Common myeloid progenitor, CD34-positive (primary cell): ENCODE results near the gene LILRB5.
A peak's percentile ranks its signal among the peaks of the same experiment; 100 is the strongest.
"Not testable (repeated sequence)": the region's sequence is repeated elsewhere in the genome, so short reads cannot be mapped to it uniquely, and the experiment has no call there.

ENCODE experiments used
- CTCF ChIA-PET: fragments of 350-600 bp; sonication (Branson Sonifier 250); formaldehyde crosslinking; loops from one replicate; lab custom pipeline; 2021; ENCODE audit warnings: antibody characterized with exemption; lab: Charles Lee
- POLR2A ChIA-PET: fragments of 350-600 bp; sonication (Branson Sonifier 250); formaldehyde crosslinking; loops from one replicate; lab custom pipeline; 2021; ENCODE audit warnings: antibody characterized with exemption; lab: Charles Lee
- DNase-seq, 3 donors: peaks; one replicate each; pipeline versions ENCODE4 v3.0.0 to v3.0.0-alpha.2; 2013
- H3K27ac ChIP-seq, 2 experiments: 1 replicate in 1 of 2; 2 replicates in 1 of 2; pipeline ENCODE4 v1.7.0; 2013; ENCODE audit warnings: inconsistent platforms in 2 of 2, low read length in 2 of 2, mild to moderate bottlenecking in 2 of 2, low read depth in 1 of 2, moderate library complexity in 1 of 2; ENCODE audit not compliant: severe bottlenecking in 2 of 2, insufficient read depth in 1 of 2, poor library complexity in 1 of 2
- H3K27me3 ChIP-seq, 5 experiments: replicated peaks in 2 of 5; 1 replicate in 3 of 5; 2 replicates in 2 of 5; pipeline versions ENCODE4 v1.6.1 to v1.7.0; 2013; ENCODE audit warnings: low read length in 4 of 5, mild to moderate bottlenecking in 2 of 5, moderate library complexity in 2 of 5, inconsistent platforms in 1 of 5; ENCODE audit not compliant: insufficient read depth in 5 of 5, control insufficient read depth in 4 of 5
- H3K36me3 ChIP-seq, 4 experiments: 1 replicate in 2 of 4; 2 replicates in 2 of 4; pipeline versions ENCODE4 v1.6.1 to v1.7.0; 2013; ENCODE audit warnings: low read length in 3 of 4, control low read depth in 1 of 4, mild to moderate bottlenecking in 1 of 4; ENCODE audit not compliant: control insufficient read depth in 4 of 4, insufficient read depth in 4 of 4
- H3K4me1 ChIP-seq, 4 experiments: 1 replicate in 3 of 4; 2 replicates in 1 of 4; pipeline versions ENCODE4 v1.6.1 to v1.7.1; 2013; ENCODE audit warnings: low read length in 3 of 4, mild to moderate bottlenecking in 3 of 4, control low read depth in 1 of 4, inconsistent platforms in 1 of 4, moderate library complexity in 1 of 4; ENCODE audit not compliant: control insufficient read depth in 4 of 4, insufficient read depth in 4 of 4; ENCODE audit errors: control extremely low read depth in 1 of 4
- H3K4me3 ChIP-seq, 7 experiments: 1 replicate in 4 of 7; 2 replicates in 3 of 7; pipeline versions ENCODE4 v1.5.1 to v1.7.0; 2013; ENCODE audit warnings: mild to moderate bottlenecking in 7 of 7, low read length in 6 of 7, moderate library complexity in 6 of 7, inconsistent platforms in 2 of 7, low read depth in 2 of 7, control low read depth in 1 of 7; ENCODE audit not compliant: insufficient read depth in 4 of 7, control insufficient read depth in 1 of 7; ENCODE audit errors: extremely low read depth in 1 of 7
- H3K9me3 ChIP-seq, 5 experiments: 1 replicate in 4 of 5; 2 replicates in 1 of 5; pipeline versions ENCODE4 v1.6.1 to v1.7.1; 2013; ENCODE audit warnings: low read length in 4 of 5, mild to moderate bottlenecking in 2 of 5, inconsistent platforms in 1 of 5, low read depth in 1 of 5, moderate library complexity in 1 of 5; ENCODE audit not compliant: control insufficient read depth in 4 of 5, insufficient read depth in 2 of 5; ENCODE audit errors: control extremely low read depth in 1 of 5
- WGBS: methylation state at CpG from one replicate; pipeline ENCODE4 v1.1.5; 2013; ENCODE audit not compliant: insufficient coverage; 5-methylcytosine and 5-hydroxymethylcytosine counted together

Gene LILRB5

DNA sequence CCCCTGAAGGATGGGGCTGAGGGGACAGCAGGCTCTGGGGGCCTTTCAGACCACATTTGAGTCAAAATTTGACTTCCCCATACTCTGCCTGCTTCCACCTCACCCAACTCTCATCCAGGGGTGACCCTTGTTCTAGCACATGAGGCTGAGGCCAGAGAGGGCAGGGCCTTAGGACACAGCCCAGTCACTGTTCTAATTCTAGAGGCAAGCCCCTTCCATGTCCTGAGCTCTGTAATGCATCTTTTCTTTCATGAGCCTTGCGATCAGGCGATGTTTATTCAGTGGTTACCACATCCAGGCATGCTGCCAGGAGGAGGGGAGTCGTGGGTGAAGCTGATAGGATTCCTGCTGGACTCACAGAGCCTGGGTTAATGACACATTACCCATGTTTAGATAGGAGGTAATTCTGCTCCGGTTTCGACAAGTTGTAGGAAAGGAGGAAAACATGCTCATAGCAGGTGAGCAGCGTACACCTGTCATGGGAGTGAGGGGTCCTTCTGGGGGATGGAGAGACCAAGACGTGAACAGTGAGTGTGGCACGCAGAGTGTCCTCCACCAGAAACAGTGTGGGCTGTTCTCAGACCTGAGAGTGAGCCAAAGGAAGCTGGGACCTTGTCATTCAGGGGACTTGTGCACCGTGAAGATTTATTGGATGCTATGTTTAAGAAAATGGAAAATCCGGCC, 47.1 kb downstream of the LILRB5 start:
- peaks cover 22 to 79% (median 67%) of the 10 kb centered on the region in 4 experiments for H3K4me1 ChIP-seq
- 8% methylated on average over 10 of the region's 10 CpGs for whole genome bisulfite sequencing
- peak; percentile 90 to 95 (median 93) for DNase-seq
- H3K27me3 ChIP-seq = no peaks in the 10 kb centered on the region
- H3K27ac ChIP-seq = peak overlapping the region; percentile 85 to 86
- ChIA-PET POLR2A (interaction anchor here (0.5 to 5.2 kb wide), 6 partner anchors 9 to 397 kb away, joined by 3 to 95 read pairs (median 4); partner anchors contain the start of genes LENG1, LILRB3, MBOAT7 and RPS9), CTCF (interaction anchor here (1.0 to 3.3 kb wide), 6 partner anchors 10 to 42 kb away, joined by 3 to 18 read pairs (median 9); partner anchors contain the start of genes MBOAT7, RPS9 and TSEN34)
- H3K4me3 ChIP-seq = peak overlapping the region in 5 of 7 experiments; percentile 13 to 57 (median 21)
- H3K9me3 ChIP-seq = no peaks in the 10 kb centered on the region
- H3K36me3 ChIP-seq = peaks cover 3 to 27% (median 15%) of the 10 kb centered on the region in 4 experiments

DNA sequence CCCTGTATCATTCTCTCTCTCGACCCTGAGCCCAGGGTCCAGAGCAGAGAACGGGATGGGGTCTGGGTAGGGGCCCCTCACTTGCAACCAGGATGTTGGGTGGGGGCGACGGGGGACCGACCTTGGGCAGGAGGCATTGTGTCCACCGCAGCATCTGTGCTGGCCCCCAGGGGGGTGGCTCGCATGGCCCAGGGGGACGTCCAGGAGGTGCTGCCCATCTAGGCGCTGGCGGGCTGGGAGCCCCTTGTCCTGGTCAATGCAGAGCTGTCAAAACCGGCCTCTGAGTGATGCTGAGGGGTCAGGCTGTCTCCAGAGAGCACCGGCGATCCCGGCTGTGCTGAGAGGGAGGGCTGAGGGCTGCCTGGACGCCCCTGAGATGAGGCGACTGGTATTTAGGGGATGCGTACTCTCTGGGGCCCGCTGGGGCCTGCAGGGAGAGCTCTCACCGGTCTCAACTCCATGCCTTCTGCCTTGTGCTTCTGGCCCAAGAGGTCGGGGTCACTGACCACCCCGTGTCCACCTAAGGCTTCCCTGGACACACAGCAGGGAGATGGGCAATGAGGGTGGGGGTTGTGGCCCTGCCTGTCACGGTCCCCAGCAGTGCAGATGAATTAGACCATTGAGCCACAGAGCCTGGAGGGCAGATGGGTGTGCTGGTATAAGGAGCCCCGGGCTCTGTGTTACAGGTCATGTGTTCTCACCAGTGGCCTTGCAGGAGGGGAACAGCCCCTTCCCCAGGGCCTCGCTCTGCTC, 47.8 kb downstream of the LILRB5 start:
- Histone ChIP-seq H3K36me3 (peaks cover 9 to 34% (median 20%) of the 10 kb centered on the region in 4 experiments), H3K4me3 (peak overlapping the region in 4 of 7 experiments; percentile 21 to 57 (median 40)), H3K4me1 (peaks cover 23 to 86% (median 74%) of the 10 kb centered on the region in 4 experiments), H3K9me3 (no peaks in the 10 kb centered on the region), H3K27me3 (no peaks in the 10 kb centered on the region), H3K27ac (peak overlapping the region; percentile 85 to 86)
- 85% methylated on average over 19 of the region's 24 CpGs for WGBS
- CTCF ChIA-PET = interaction anchor here (1.0 to 2.8 kb wide), 4 partner anchors 9 to 21 kb away, joined by 3 to 18 read pairs (median 8); partner anchors contain the start of genes MBOAT7, RPS9 and TSEN34
- peak in 1 of 3 donors; percentile 18 for DNase-seq
- POLR2A ChIA-PET = interaction anchor here (0.5 to 5.2 kb wide), 3 partner anchors 9 to 396 kb away, joined by 6 to 95 read pairs (median 33); partner anchors contain the start of genes MBOAT7, RPS9 and TSEN34

DNA sequence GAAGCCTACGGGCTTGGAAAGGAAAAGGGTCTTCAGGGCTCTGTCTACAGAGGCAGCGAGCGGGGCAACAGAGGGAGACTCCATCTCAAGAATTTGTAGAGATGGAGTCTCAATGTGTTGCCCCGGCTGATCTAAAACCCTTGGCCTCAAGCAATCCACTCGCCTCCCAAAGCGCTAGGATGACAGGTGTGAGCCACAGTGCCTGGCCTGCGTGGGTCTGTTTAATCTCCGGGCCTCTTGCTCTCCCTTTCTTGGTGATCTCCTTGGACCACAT, 48.4 kb downstream of the LILRB5 start:
- ChIA-PET CTCF (interaction anchor here (1.0 to 4.3 kb wide), 3 partner anchors 12 to 72 kb away, joined by 3 to 24 read pairs (median 5); partner anchors contain the start of gene MBOAT7), POLR2A (interaction anchor here (1.9 to 5.2 kb wide), 3 partner anchors 8 to 49 kb away, joined by 7 to 95 read pairs (median 33); partner anchors contain the start of genes LENG1, MBOAT7, RPS9 and TSEN34)
- H3K4me3 ChIP-seq = peak overlapping the region in 3 of 7 experiments; percentile 5 to 57 (median 45)
- peak overlapping the region; percentile 85 to 86 for H3K27ac ChIP-seq
- no peaks in the 10 kb centered on the region for H3K9me3 ChIP-seq
- H3K36me3 ChIP-seq = peaks cover 9 to 38% (median 23%) of the 10 kb centered on the region in 4 experiments
- H3K27me3 ChIP-seq = no peaks in the 10 kb centered on the region
- H3K4me1 ChIP-seq = peaks cover 23 to 91% (median 79%) of the 10 kb centered on the region in 4 experiments
- DNase-seq = no peak
- 88% methylated on average over 8 of the region's 8 CpGs for WGBS

DNA sequence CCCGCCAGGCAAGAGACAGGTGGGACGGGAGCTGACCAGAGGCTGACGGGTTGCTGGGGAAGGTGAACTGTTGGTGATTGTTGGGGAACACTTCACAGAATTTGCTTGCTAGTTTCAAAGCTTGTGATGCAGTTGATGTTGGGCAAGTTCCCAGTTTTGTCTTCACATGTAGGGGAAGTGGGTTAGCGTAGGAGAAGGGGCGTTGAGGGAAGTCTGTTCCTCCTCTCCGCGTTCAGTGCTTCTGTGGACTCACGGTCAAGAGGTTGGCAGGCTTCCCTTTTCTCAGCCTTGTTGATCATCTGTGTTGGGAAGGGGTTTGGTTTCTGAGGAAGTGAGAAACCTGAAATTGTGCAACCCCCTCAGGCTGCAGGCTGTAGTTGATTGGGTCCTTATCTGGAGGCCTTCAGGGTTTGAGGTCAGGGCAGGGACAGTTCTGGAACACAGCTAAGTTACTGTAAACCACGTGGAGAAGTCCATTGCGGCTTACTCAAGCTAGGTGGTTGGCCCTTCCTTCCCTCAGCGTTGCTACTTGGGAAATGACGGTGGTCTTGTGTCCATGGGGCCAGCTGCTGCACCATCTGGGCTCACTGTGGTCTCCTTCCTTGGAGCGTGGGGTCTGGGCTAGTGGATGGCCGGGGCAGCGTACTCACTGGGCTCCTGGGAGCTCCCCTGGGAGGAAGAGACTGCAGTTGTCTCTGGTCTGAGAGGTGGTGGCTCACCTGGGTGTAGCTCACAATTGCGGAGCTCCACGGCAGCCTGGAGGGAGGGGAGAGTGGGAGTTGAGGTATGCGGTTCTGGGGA, 48.9 kb downstream of the LILRB5 start:
- ChIA-PET CTCF (interaction anchor here (1.0 to 4.3 kb wide), 4 partner anchors 12 to 71 kb away, joined by 3 to 24 read pairs (median 4); partner anchors contain the start of gene MBOAT7), POLR2A (interaction anchor here (0.6 to 5.2 kb wide), 7 partner anchors 8 to 180 kb away, joined by 3 to 95 read pairs (median 4); partner anchors contain the start of genes LENG1, MBOAT7, RPS9 and TSEN34)
- 9% methylated on average over 14 of the region's 18 CpGs for WGBS
- H3K36me3 ChIP-seq = peaks cover 9 to 43% (median 28%) of the 10 kb centered on the region in 4 experiments
- no peaks in the 10 kb centered on the region for H3K9me3 ChIP-seq
- H3K4me1 ChIP-seq = peaks cover 23 to 96% (median 84%) of the 10 kb centered on the region in 4 experiments
- H3K27me3 ChIP-seq = no peaks in the 10 kb centered on the region
- H3K4me3 ChIP-seq = peak overlapping the region in 5 of 7 experiments; percentile 9 to 57 (median 47)
- peak overlapping the region; percentile 85 to 87 for H3K27ac ChIP-seq
- peak; percentile 99 to 100 (median 100) for DNase-seq

DNA sequence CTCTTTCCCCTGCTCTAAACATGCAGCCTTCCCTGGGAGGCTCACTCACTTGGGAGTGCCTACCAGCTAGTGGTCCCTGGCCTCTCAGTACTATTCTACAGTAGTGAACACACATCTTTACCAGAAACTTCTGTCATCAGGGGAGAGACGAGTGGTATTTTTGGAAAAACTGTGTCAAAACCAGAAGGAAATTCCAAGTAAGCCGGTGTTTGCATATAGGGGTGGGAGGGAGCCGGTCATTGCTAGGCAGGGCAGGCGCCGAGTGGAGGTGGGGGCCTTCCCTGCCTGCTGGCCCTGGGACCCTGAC, 49.4 kb downstream of the LILRB5 start:
- Histone ChIP-seq H3K36me3 (peaks cover 9 to 48% (median 33%) of the 10 kb centered on the region in 4 experiments), H3K4me3 (peak overlapping the region in 6 of 7 experiments; percentile 9 to 57 (median 40)), H3K27me3 (no peaks in the 10 kb centered on the region), H3K27ac (peak overlapping the region; percentile 85 to 87), H3K4me1 (peaks cover 24 to 96% (median 90%) of the 10 kb centered on the region in 4 experiments), H3K9me3 (no peaks in the 10 kb centered on the region)
- ChIA-PET POLR2A (interaction anchor here (0.6 to 5.2 kb wide), 6 partner anchors 7 to 180 kb away, joined by 3 to 95 read pairs (median 6); partner anchors contain the start of genes LENG1, MBOAT7, RPS9 and TSEN34), CTCF (interaction anchor here (1.0 to 4.3 kb wide), 6 partner anchors 11 to 71 kb away, joined by 3 to 24 read pairs (median 4); partner anchors contain the start of genes MBOAT7 and TSEN34)
- 0% methylated on average over 5 of the region's 5 CpGs for WGBS
- no peak for DNase-seq

DNA sequence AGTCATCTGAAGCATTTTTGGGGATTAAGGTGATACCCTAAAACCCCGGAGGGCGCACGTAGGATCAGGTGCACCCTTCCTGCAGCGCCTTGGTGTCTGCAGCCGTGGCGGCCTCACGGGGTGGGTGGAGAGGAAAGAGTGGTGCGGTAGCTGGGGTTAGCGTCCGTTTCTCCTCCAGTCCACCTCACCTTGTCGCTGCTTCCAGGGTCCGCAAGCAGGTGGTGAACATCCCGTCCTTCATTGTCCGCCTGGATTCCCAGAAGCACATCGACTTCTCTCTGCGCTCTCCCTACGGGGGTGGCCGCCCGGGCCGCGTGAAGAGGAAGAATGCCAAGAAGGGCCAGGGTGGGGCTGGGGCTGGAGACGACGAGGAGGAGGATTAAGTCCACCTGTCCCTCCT, 49.9 kb downstream of the LILRB5 start:
- POLR2A ChIA-PET = interaction anchor here (0.9 to 1.9 kb wide), 2 partner anchors 16 to 48 kb away, joined by 5 to 7 read pairs; partner anchors contain the start of gene LENG1
- Histone ChIP-seq H3K36me3 (peaks cover 11 to 53% (median 38%) of the 10 kb centered on the region in 4 experiments), H3K4me3 (peak overlapping the region in 5 of 7 experiments; percentile 19 to 57 (median 33)), H3K27ac (peak overlapping the region; percentile 85 to 87), H3K4me1 (peaks cover 28 to 96% (median 92%) of the 10 kb centered on the region in 4 experiments)
- not testable (repeated sequence) for DNase-seq, H3K27me3 ChIP-seq, H3K9me3 ChIP-seq
- CTCF ChIA-PET = interaction anchor here (1.3 to 4.3 kb wide), 5 partner anchors 11 to 33 kb away, joined by 4 to 24 read pairs (median 5); partner anchors contain the start of genes MBOAT7 and TSEN34
- WGBS = 92% methylated on average over 6 of the region's 23 CpGs
